ENCODE results near the gene EXOC3L2.

The EXOC3L2 gene

DNA sequence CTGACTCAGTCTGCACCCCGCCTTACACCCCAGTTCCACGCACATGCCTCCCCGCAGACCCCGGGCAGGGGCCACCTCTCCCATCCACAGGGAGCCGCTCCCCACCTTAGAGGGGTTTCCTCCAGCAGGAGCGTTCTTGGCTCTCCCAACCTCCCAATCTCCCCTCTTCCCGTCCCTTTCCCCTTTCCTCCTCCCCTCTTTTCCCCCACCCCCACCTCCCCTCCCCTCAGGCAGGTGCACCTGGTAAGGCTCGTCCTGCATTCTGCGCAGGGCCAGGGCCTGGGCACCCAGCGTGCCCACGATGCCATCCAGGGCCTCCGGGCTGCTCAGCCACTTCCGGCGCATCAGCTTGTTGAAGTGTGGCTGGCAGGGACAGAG is 27.3 kb downstream of the EXOC3L2 start:
- Histone ChIP-seq H3K36me3 (ENCODE audit: control insufficient read depth, insufficient read depth, low read length) (no peaks in the 10 kb centered on the region), H3K27me3 (replicated peaks; ENCODE audit: control insufficient read depth, insufficient read depth, low read length) (no peaks in the 10 kb centered on the region; the same call in 1 of the 2 replicates), H3K4me3 (replicated peaks; ENCODE audit: low read depth, low read length) (no peak overlapping the region)
- no peak for DNase-seq (ENCODE audit: extremely low read depth, insufficient read length)
- TF ChIP-seq, protein P1, sequence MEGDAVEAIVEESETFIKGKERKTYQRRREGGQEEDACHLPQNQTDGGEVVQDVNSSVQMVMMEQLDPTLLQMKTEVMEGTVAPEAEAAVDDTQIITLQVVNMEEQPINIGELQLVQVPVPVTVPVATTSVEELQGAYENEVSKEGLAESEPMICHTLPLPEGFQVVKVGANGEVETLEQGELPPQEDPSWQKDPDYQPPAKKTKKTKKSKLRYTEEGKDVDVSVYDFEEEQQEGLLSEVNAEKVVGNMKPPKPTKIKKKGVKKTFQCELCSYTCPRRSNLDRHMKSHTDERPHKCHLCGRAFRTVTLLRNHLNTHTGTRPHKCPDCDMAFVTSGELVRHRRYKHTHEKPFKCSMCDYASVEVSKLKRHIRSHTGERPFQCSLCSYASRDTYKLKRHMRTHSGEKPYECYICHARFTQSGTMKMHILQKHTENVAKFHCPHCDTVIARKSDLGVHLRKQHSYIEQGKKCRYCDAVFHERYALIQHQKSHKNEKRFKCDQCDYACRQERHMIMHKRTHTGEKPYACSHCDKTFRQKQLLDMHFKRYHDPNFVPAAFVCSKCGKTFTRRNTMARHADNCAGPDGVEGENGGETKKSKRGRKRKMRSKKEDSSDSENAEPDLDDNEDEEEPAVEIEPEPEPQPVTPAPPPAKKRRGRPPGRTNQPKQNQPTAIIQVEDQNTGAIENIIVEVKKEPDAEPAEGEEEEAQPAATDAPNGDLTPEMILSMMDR (IDR thresholded peaks at IDR 0.05; ENCODE audit: insufficient read depth, low read length, poor library complexity, severe bottlenecking): no peak

DNA sequence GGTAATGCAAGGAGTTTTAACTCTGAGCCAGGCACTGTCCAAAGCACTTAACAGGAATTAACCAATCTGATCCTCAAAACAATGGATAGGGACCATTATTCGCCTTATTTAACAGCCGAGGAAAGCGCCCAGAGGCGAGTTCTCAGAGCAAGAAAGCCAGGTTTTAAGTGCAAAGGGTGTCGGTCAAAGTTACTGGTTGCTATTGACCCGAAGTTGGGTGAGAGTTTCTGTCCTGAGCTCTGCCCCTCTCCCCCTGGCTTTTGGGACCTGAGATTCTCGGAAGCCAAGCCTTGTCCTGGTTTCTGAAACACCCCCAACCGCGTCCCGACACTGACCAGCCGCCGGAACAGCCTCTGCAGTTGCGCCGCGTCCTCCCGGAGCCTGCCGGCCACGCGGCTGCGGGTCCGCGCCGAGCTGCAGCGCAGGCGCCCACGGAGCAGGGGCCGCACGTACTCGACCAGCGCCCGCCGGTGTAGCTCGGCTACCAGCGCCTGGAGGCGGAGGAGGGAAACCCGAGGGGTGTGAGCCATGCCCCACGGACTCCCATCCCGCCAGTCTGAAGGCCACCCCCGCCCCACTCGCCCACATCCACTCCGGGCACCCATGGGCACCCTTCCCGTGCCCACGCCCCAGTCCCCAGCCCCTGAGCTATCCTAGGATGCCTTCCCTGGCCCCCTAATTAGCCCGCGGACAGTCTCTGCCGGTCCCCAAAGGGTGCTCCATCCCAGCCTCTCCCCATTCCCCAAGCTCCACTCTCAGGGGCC is 27.8 kb downstream of the EXOC3L2 start:
- Histone ChIP-seq H3K27me3 (replicated peaks; ENCODE audit: control insufficient read depth, insufficient read depth, low read length) (no peaks in the 10 kb centered on the region; the same call in 1 of the 2 replicates), H3K36me3 (ENCODE audit: control insufficient read depth, insufficient read depth, low read length) (no peaks in the 10 kb centered on the region), H3K4me3 (replicated peaks; ENCODE audit: low read depth, low read length) (no peak overlapping the region)
- no peak for DNase-seq (ENCODE audit: extremely low read depth, insufficient read length)
- TF ChIP-seq, protein P1 (IDR thresholded peaks at IDR 0.05; ENCODE audit: insufficient read depth, low read length, poor library complexity, severe bottlenecking): no peak

DNA sequence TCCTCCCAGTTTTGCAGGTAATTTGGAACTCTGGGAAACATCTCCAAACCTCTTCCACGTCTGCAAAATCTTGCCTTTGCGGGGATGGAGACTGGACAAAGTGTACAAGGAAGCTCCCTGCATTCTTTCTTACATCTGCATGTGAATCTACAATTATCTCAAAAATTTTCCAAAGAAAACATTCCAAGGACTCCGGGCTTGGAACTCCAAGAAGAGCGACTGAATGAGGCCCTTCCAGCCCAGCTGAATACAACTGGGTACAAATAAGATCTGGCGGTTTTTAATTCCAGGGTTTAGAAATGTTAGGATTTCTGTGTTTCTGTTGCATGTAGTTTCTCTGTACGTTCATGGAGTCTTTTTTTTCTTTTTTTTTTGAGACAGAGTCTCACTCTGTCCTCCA is 28.5 kb downstream of the EXOC3L2 start:
- TF ChIP-seq, protein P1 (IDR thresholded peaks at IDR 0.05; ENCODE audit: insufficient read depth, low read length, poor library complexity, severe bottlenecking): no peak
- no peak overlapping the region for H3K4me3 ChIP-seq (replicated peaks; ENCODE audit: low read depth, low read length)
- no peaks in the 10 kb centered on the region for H3K36me3 ChIP-seq (ENCODE audit: control insufficient read depth, insufficient read depth, low read length)
- DNase-seq (ENCODE audit: extremely low read depth, insufficient read length): no peak
- no peaks in the 10 kb centered on the region; the same call in 1 of the 2 replicates for H3K27me3 ChIP-seq (replicated peaks; ENCODE audit: control insufficient read depth, insufficient read depth, low read length)

DNA sequence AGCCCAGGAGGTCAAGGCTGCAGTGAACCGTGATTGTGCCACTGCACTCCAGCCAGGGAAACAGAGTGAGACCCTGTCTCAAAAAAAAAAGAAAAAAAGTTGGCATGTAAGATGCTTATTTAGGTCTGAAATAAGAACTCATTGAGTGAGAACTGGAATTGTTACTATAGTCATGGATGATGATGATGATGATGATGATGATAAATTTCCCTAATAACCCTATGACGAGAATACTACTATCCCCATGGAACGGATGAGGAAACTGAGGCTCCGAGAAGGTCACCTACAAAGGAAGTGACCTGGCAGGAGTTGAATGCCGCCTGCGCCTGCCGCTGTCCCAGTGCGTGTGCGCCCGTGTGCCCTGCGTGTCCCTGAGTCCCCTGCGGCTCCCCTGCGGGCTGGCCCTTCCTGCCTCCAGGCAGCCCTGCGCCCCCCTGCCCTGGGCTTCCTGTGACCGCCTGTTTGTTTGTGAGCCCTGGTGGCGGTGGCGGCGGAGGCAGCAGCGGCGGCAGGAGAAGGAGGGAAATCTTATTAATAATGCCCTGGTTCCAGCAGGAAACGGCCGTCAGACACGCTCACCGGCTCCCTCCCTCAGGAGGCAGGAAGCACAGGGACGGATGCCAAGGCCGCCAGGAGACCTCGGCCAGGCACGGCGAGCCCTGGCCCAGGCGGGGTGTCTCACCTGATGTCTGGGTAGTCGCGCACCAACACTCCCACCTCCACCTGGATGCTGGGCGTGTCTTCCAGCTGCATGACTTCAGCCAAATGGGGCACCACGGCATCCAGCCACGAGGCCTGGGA is 29.6 kb downstream of the EXOC3L2 start:
- H3K36me3 ChIP-seq (ENCODE audit: control insufficient read depth, insufficient read depth, low read length): no peaks in the 10 kb centered on the region
- H3K27me3 ChIP-seq (replicated peaks; ENCODE audit: control insufficient read depth, insufficient read depth, low read length): no peaks in the 10 kb centered on the region; the same call in 1 of the 2 replicates
- no peak overlapping the region for H3K4me3 ChIP-seq (replicated peaks; ENCODE audit: low read depth, low read length)
- no peak for DNase-seq (ENCODE audit: extremely low read depth, insufficient read length)
- TF ChIP-seq, protein P1 (IDR thresholded peaks at IDR 0.05; ENCODE audit: insufficient read depth, low read length, poor library complexity, severe bottlenecking): no peak

DNA sequence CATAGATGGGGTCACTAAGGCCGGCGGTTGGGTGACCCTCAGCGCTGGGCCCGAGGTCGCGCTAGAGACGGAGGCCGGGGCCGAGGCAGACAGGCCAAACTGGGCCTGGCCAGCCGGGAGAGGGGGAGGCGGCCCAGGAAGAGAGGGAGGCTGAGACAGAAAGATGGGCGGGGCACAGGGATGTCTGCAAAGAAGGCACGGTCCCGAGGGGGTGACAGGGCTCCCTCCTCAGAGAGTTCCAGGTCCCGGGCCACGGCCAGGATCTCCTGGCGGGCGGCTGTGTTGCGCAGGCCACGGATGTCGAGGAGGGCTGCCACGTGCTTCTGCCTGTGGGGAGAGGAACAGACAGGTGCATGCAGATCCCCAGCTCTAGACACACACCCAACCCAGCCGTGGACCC is 32.2 kb downstream of the EXOC3L2 start:
- Histone ChIP-seq H3K27me3 (replicated peaks; ENCODE audit: control insufficient read depth, insufficient read depth, low read length) (no peaks in the 10 kb centered on the region; the same call in 1 of the 2 replicates), H3K36me3 (ENCODE audit: control insufficient read depth, insufficient read depth, low read length) (no peaks in the 10 kb centered on the region), H3K4me3 (replicated peaks; ENCODE audit: low read depth, low read length) (no peak overlapping the region)
- no peak for DNase-seq (ENCODE audit: extremely low read depth, insufficient read length)
- TF ChIP-seq, protein P1 (IDR thresholded peaks at IDR 0.05; ENCODE audit: insufficient read depth, low read length, poor library complexity, severe bottlenecking): no peak

Measured in GM06990 (cell line).